ENCODE data around the gene KTN1.

Gene KTN1

GRCh38 chr14:55645845-55646832 is 66.1 kb downstream of the KTN1 start:
- H3K4me2 ChIP-seq (ENCODE audit: insufficient read depth, low read length), result no peak overlapping the region
- no peak overlapping the region for H3K4me3 ChIP-seq (ENCODE audit: low read depth in 1 of 2, low read length in 2 of 2)
- no peak overlapping the region for H2AFZ ChIP-seq (ENCODE audit: low read depth, low read length)
- DNase-seq, result no peak
- H3K9ac ChIP-seq (ENCODE audit: low read depth, low read length), result no peak overlapping the region
- TF ChIP-seq CTCF (IDR thresholded peaks at IDR 0.05; ENCODE audit: borderline replicate concordance, extremely low read depth, low read length, poor library complexity, severe bottlenecking) (no peak), EZH2 (IDR thresholded peaks at IDR 0.05; ENCODE audit: borderline replicate concordance, low read depth, low read length, severe bottlenecking) (no peak)
- H3K36me3 ChIP-seq (ENCODE audit: insufficient read depth, low read length), result peaks cover 58% of the 10 kb centered on the region
- H3K9me3 ChIP-seq (ENCODE audit: insufficient read depth, low read length, severe bottlenecking), result no peaks in the 10 kb centered on the region
- H3K27me3 ChIP-seq (ENCODE audit: insufficient read depth, low read length, poor library complexity), result no peaks in the 10 kb centered on the region
- no peaks in the 10 kb centered on the region for H4K20me1 ChIP-seq (ENCODE audit: insufficient read depth, low read length)
- H3K79me2 ChIP-seq (ENCODE audit: insufficient read depth, low read length), result no peaks in the 10 kb centered on the region
- H3K4me1 ChIP-seq (ENCODE audit: insufficient read depth, low read length), result no peaks in the 10 kb centered on the region
- ATAC-seq (ENCODE audit: insufficient read depth, low read depth), result no peak
- H3K27ac ChIP-seq (ENCODE audit: low read length), result no peak overlapping the region

- DNase-seq (no peak), ATAC-seq (ENCODE audit: insufficient read depth, low read depth) (no peak)
- TF ChIP-seq EZH2 (IDR thresholded peaks at IDR 0.05; ENCODE audit: borderline replicate concordance, low read depth, low read length, severe bottlenecking), result no peak
- no peak for TF ChIP-seq CTCF (IDR thresholded peaks at IDR 0.05; ENCODE audit: borderline replicate concordance, extremely low read depth, low read length, poor library complexity, severe bottlenecking)
- Histone ChIP-seq H3K79me2 (ENCODE audit: insufficient read depth, low read length) (no peaks in the 10 kb centered on the region), H3K9me3 (ENCODE audit: insufficient read depth, low read length, severe bottlenecking) (no peaks in the 10 kb centered on the region), H3K9ac (ENCODE audit: low read depth, low read length) (no peak overlapping the region), H3K27ac (ENCODE audit: low read length) (no peak overlapping the region), H3K36me3 (ENCODE audit: insufficient read depth, low read length) (peaks cover 70% of the 10 kb centered on the region), H3K27me3 (ENCODE audit: insufficient read depth, low read length, poor library complexity) (no peaks in the 10 kb centered on the region), H3K4me2 (ENCODE audit: insufficient read depth, low read length) (no peak overlapping the region), H4K20me1 (ENCODE audit: insufficient read depth, low read length) (no peaks in the 10 kb centered on the region), H3K4me1 (ENCODE audit: insufficient read depth, low read length) (no peaks in the 10 kb centered on the region), H3K4me3 (ENCODE audit: low read depth in 1 of 2, low read length in 2 of 2) (no peak overlapping the region), H2AFZ (ENCODE audit: low read depth, low read length) (no peak overlapping the region)
These were observed 71.0 kb downstream of the KTN1 start for GRCh38 chr14:55650992-55651391.

- ATAC-seq (ENCODE audit: insufficient read depth, low read depth) (no peak), DNase-seq (no peak)
- Histone ChIP-seq H3K4me2 (ENCODE audit: insufficient read depth, low read length) (no peak overlapping the region), H3K27me3 (ENCODE audit: insufficient read depth, low read length, poor library complexity) (no peaks in the 10 kb centered on the region), H3K9ac (ENCODE audit: low read depth, low read length) (no peak overlapping the region), H4K20me1 (ENCODE audit: insufficient read depth, low read length) (no peaks in the 10 kb centered on the region), H3K27ac (ENCODE audit: low read length) (no peak overlapping the region), H3K9me3 (ENCODE audit: insufficient read depth, low read length, severe bottlenecking) (no peaks in the 10 kb centered on the region), H2AFZ (ENCODE audit: low read depth, low read length) (no peak overlapping the region), H3K4me3 (ENCODE audit: low read depth in 1 of 2, low read length in 2 of 2) (no peak overlapping the region), H3K79me2 (ENCODE audit: insufficient read depth, low read length) (no peaks in the 10 kb centered on the region), H3K4me1 (ENCODE audit: insufficient read depth, low read length) (no peaks in the 10 kb centered on the region), H3K36me3 (ENCODE audit: insufficient read depth, low read length) (peaks cover 85% of the 10 kb centered on the region)
- TF ChIP-seq CTCF (IDR thresholded peaks at IDR 0.05; ENCODE audit: borderline replicate concordance, extremely low read depth, low read length, poor library complexity, severe bottlenecking), result no peak
- TF ChIP-seq EZH2 (IDR thresholded peaks at IDR 0.05; ENCODE audit: borderline replicate concordance, low read depth, low read length, severe bottlenecking), result no peak
These were observed 74.2 kb downstream of the KTN1 start for GRCh38 chr14:55654243-55654642.
